ENCODE measurements around the gene FAM120A.

GRCh38 chr9:93413530-93413929 is 38.0 kb upstream of the FAM120A start:
- no peak for TF ChIP-seq POLR2A (IDR thresholded peaks at IDR 0.05; ENCODE audit: low read length)
- TF ChIP-seq GATA1 (IDR thresholded peaks at IDR 0.05; ENCODE audit: low read depth, low read length), result no peak
